HG02642 (cell line): ENCODE data around the gene RAB19.
"Not testable (repeated sequence)": the region's sequence is repeated elsewhere in the genome, so short reads cannot be mapped to it uniquely, and the experiment has no call there.

Experiments
- ATAC-seq: cut with Tn5 transposase; IDR thresholded peaks from one replicate; pipeline ENCODE4 v1.9.1; 2021; ENCODE audit warnings: mild to moderate bottlenecking; ENCODE audit not compliant: unreplicated experiment, poor library complexity

Gene RAB19

DNA sequence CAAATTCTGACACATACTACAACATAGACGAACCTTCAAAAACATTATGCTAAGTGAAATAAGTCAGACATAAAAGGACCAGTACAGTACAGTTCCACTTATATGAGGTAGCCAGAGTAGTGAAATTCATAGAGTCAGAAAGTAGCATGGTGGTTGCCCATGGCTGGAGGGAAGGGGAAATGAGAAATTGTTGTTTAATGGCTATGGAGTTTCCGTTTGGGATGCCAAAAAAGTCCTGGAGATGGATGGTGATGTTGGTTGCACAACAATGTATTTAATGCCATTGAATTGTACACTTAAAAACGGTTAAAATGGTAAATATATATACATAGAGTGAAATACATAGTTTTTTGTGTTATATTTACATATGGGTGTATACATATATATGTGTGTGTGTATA is 3.5 kb upstream of the RAB19 start:
- no peak for ATAC-seq

DNA sequence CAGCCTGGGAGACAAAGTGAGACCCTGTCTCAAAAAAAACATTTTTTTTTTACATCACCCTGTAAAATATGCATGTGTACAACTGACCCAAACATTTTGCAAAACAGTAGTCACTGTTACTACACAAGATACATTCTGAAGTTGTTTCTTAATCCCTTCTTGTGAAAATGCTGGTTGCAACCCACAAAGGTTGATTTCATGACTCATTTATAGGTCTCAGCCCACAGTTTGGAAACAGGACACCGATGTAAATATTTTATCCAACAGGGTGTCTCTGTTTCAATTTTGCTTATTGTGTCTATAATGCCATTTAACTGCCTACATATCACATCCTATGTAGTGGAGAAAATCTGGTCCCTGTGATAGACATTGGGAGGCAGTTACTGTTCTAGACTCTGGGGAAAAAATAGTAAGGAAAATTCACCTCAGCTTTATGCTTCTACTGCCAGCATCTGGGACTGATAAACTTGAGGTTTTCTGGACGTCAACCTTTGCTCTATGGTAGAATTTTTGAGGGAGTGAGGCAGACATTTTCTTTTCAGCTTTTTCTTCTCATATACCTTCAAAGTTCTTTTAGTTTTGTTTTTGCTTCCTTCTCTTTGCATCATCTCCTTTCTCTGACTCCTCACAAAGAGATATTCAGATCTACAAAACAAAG is 1.6 kb upstream of the RAB19 start:
- no peak for ATAC-seq

DNA sequence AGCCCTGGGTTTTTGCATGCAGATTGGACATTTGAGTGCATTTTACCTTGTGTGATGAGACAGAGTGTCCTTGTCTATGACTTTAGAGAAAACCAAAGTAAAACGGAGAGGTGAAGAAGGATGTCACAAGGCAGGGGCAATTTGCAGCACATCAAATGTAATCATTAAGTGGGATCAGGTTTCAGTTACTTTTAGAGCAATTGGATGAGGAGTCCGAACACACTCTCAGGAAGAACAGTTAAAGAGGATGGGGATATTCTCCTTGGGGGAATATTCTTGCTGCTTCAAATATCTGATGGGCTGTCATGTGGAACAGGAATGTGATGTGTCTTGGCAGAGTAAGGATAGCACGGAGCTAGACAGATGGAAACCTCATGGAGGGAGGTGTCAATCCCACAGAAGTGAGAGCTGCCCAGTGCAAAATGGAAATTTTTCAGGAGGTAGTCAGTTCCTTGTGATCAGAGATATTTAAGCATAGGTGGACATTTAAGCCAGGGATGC is 757 bp downstream of the RAB19 start:
- ATAC-seq = no peak

DNA sequence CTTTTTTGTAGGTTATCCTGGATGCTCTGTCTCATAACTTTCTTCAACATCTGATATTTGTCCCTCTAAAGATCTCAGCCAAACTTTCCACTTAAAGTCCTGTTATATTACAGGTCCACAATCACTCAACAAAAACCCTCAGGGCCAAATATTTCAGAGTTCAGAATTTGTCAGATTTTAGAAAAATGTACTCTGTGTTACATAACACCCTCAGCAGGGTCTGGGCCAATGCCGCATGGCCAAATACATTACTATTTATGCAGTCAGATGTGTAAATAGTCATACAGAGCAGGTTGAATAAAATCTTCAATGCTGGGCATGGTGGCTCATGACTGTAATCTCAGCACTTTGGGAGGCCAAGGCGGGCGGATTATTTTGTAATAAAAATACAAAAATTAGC is 11.5 kb downstream of the RAB19 start:
- ATAC-seq = no peak

DNA sequence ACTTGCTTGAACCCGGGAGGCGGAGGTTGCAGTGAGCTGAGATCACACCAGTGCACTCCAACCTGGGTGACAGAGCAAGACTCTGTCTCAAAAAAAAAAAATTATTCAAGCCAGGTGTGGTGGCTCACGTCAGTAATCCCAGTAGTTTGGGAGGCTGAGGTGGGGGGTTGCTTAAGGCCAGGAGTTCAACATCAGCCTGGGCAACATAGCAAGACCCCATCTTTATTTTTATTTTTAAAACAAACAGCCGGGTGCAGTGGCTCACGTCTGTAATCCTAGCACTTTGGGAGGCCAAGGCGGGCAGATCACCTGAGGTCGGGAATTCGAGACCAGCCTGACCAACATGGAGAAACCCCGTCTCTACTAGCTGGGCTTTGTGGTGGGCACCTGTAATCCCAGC is 12.0 kb downstream of the RAB19 start:
- ATAC-seq = not testable (repeated sequence)

DNA sequence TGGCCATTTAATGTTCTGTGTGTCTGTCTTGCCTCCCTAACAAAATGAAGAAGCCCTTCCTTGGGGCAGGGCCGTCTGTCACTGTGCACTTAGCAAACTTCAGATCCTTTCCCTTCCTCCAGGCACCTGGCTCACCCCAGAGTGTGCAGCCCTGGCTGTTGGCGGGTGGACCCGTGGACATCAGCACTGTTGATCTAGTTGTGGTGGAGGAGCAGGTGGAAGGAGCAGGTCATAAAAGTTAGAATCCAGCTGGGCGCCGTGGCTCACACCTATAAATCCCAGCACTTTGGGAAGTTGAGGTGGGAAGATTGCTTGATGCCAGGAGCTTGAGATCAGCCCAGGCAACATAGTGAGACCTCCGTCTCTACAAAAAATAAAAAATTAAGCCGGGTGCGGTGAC is 12.7 kb downstream of the RAB19 start:
- no peak for ATAC-seq

DNA sequence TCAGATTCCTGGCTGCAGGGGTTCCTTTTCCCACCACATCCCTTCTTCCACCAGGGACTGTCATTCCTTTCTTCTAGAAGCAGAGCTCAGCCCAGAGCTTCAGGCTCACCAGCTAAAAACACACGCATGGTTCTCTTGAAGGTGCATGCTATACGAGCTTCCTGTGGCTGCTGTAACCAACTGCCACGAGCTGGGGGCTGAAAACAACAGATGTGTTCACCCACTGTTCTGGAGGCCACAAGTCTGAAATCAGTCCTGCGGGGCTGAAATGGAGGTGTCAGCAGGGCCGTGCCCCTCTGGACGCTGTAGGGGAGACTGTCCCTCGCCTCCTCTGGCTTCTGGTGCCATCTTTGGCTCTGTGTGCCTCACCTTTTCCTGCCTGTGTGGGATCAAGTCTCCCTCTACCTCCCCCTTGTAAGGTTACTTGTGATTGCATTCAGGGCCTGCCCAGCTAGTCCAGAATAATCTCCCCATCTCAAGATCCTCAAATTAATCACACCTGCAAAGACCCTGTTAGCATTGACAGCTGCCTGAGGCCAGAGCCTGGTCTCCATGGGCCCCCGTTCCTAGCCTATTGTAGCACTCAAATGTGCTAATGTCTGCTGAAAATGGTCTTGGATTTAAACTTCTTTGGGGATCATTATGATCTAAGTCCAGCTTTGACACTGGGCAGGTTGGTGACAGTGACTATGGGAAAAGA is 13.7 kb downstream of the RAB19 start:
- no peak for ATAC-seq

DNA sequence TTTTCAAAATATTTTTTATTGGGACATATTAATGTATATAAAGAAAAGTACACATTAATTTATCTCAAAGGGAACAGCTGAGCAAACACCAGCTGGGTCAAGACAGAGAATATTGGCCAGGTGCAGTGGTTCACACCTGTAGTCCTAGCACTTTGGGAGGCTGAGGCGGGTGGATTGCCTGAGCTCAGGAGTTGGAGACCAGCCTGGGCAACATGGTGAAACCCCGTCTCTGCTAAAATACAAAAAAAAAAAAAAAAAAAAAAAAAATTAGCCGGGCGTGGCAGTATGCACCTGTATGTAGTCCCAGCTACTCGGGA is 14.3 kb downstream of the RAB19 start:
- ATAC-seq = not testable (repeated sequence)

DNA sequence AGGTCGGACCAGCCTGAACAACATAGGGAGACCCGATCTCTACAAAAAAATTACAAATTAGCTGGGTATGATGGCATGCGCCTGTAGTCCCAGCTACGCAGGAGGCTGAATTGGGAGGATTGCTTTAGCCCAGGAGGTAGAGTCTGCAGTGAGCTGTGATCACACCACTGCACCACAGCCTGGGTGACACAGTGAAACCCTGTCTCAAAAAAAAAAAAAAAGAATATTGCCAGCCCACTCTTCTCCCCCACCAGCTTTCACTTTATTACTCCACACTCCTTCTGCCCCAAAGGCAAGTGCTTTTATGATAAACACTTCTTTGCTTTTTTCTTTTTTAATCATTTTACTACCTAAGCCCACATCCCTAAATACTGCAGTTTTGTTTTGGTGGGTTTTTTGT is 14.8 kb downstream of the RAB19 start:
- ATAC-seq = no peak

DNA sequence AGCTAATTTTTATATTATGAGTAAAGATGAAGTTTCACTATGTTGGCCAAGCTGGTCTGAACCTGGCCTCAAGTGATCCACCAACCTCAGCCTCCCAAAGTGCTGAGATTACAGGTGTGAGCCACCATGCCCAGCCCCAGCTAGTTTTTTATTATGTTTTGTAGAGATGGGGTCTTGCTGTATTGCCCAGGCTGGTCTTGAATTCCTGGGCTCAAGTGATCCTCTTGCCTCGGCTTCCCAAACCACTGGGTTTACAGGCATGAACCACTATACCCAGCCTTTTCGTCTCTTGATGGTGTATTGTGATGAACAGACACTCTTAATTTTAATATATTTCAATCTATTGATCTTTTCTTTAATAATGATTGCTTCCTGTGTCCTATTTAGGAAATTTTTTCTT is 17.7 kb downstream of the RAB19 start:
- no peak for ATAC-seq

DNA sequence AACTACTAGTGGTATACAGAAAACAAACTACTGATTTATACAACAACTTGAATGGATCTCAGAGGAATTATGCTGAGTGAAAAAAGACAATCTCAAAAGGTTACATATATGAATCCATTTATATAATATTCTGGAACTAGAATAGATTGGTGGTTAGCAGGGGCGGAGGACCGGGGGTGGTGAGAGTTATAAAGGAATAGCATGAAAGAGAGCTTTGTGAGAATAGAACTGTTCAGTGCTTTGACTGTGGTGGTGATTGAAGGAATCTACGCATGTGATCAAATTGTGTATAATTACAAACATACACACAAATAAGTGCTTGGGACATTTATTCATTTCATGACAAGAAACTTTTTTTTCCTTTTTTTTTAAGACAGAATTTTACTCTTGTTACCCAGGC is 19.6 kb downstream of the RAB19 start:
- no peak for ATAC-seq

DNA sequence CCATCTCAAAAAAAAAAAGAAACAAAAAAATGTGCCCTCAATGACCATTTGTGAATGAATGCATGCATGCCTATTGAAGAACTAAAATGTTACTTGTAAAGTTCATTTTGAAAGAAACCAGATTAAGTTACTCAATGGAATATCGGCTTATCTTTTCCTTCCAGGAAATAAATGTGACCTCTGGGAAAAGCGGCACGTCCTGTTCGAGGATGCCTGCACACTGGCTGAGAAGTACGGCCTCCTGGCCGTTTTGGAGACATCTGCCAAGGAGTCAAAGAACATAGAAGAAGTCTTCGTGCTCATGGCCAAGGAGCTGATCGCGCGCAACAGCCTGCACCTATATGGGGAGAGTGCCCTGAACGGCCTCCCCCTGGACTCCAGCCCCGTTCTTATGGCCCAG is 21.9 kb downstream of the RAB19 start:
- no peak for ATAC-seq

DNA sequence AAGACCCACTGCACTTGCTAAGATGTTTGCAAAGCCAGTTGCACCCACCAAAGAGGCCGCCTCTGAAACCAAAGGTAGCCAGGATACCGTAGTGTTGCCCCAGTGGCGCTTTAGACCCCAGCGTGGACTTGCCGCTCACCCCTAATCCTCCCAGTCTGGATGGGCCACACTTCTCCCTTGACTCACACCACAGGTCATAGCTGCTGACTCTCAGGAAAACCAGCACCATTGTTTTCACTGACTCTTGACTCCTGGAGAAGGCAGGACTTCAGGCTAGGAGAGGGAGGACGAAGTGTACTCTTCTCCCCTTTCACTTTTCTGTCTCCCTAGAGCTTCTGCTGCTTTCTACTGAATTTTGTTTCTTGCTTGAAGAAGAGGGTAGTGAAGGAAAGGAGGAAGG is 22.3 kb downstream of the RAB19 start:
- no peak for ATAC-seq

DNA sequence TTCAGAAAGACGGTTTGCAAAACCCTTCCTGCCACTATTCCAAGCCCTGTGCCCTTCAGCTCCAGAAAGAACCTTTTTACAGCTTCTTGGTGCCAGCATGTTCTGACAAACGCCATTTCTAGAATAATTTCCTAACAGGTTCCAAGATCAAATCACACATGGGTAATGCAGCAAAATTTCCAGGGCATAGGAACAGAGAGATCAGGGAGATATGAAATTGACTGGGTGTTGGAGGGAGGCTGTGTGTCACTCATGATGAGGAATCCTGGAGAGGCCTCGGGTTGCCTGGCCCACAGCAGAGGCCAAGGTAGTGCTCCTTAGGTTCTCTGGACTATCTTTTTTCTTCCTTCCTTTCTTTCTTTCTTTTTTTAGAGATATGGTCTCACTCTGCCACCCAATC is 29.5 kb downstream of the RAB19 start:
- no peak for ATAC-seq

DNA sequence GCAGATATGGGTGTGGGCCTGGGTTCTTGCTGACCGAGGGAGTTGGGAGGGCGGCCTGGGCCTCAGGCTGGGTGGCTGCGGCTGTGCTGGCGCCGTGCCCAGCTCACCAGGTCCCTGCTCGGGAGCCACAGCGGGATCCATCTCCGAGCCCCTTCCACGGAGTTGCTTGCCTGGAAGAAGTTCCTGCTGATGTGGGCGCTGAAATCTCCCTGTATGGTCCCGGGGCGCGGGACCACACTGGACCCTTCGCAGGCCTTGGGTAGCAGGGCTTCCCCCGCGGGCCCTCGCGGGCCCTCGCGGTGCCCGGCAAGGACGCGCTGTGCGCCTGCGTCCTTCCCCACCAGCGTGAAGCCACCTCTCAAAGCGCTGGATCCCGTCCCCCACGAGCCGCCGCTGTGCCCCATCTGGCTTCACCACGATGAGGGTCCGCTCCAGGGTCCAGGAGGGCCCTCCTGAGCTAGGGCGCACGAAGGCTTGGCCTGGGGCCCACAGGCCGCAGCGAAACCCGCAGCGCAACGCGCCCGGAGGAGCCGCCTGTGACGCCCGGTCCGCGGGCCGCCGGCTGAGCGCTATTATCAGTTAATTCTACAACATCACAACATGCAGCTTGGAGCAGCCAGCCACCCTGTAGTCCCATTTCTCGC is 31.5 kb downstream of the RAB19 start:
- no peak for ATAC-seq

DNA sequence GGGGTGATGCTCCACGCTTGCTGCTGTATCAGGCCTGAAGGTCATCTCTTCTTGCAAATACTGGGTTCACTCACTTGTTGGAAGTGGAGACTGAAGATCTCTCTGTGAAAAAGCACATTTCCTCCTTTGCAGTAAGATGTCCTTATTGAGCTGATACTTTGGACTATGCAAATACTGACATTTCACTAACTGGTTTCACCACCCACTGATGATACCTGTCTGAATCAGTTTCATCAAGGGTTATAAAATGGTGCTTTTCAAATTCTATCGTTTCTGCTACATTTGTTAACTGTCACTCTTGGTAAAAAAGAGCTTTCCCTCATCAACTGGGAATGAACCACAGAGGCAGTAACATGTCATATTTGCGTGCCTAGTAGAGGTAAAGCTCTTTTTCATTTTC is 35.5 kb downstream of the RAB19 start:
- no peak for ATAC-seq

DNA sequence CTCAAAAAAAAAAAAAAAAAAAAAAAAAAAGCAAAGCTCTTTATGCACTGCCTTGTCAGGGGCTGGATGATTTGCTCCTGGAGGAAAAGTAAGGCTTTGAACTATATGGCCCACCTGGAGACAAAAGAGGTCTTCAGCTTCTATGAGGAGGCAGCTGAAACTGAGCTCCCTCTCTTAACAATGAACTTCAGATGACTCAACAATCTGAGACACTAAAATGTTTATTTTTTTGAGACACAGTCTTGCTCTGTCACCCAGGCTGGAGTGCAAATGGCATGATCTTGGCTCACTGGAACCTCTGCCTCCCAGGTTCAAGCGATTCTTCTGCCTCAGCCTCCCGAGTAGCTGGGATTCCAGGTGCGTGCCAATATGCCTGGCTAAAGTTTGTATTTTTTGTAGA is 36.7 kb downstream of the RAB19 start:
- no peak for ATAC-seq

DNA sequence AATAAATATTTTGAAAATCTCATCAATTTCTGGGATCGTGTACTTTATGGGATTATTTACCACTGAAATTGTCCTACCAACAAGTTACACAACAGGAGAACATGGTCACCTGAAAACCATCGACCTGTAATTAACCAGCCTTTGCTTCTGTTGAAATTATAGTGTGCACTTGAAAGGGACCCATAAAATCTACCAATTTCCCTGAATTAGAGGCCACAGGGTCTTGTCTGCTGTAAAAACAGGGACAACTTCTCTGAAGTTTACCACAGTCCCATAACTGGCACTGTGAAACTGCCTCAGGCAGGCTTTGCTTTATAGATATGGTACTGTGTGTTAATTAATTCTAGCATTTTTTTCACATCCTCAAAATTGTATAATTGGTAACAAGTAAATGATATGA is 37.7 kb downstream of the RAB19 start:
- ATAC-seq = no peak

DNA sequence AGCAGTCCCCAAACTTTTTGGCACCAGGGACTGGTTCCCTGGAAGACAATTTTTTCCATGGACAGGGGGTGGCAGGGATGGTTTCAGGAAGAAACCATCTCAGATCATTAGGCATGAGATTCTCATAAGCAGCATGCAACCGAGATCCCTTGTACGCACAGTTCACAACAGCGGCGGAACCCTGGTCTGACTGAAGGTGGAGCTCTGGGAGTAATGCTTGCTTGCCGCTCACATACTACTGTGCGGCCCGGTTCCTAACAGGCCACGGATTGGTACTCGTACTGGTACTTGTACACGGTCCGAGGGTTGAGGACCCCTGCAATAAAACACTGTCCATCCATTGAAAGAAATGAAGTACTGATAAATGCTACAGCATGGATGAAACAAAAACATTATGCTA is 42.6 kb downstream of the RAB19 start:
- ATAC-seq = no peak

DNA sequence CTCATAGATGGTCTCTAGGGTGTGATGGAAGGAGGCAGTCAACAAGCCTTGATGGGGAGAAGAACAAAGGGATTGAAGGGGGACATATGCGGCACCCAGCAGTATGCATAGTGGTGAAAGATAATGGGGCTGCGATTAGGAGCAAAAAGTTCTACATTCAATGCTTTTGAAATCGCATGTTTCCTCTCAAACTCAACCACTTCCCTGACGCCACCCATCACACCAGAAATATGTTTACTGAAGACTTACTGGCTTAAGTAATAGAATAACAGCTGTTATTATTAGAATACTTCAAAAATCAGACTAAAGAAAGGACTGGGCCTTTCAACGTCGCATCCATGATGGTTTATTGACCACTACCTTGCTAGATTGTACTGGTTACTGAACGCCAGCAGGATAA is 44.0 kb downstream of the RAB19 start:
- ATAC-seq = no peak

DNA sequence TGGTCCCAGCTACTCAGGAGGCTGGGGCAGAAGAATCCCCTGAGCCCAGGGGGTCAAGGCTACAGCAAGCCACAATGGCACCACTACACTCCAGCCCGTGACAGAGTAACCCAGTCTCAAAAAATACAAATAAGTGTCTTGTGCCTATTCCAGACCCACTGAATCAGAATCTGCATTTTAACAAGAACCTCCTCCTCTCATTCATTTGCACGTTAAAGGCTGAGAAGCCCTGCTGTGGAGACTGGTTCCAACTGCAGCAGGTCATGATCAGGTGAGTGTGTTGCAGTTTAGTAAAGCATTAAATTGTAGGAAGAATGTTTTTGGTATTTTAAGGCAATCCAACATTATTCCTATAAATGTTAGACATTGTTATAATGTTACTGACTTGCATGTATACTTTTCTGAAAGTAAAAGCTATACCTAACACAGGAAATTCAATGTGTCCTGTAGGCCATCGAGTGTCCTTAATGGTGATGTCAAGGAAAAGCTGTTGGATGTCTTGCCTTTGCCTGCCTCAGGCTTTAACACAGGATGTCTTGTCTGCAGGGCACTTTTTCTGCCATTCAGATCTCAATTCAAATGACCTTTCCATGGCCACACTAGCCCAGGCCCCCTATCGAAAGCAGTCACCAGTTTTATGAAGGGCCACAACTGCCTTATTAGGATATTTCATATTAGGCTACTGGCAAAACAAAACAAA is 45.1 kb downstream of the RAB19 start:
- no peak for ATAC-seq
